ENCODE measurements around the gene GPR55.

GRCh38 chr2:230944757-230945372 is 19.8 kb upstream of the GPR55 start:
- no peak for TF ChIP-seq CTCF (IDR thresholded peaks at IDR 0.05)
- no peak for TF ChIP-seq POLR2A (IDR thresholded peaks at IDR 0.05)
